Right lobe of liver (tissue), 6 donors: ENCODE results near the gene PCK1. TPM values are rescaled to one million over a fixed set of nuclear protein-coding genes. Genes with fewer than 3 reads are reported as not detected.

ENCODE experiments used
- ATAC-seq, 4 donors: fragments of 200-7000 bp; cut with Tn5 transposase; one replicate each; pipeline ENCODE4 v1.9.1; 2020; ENCODE audit warnings: mild to moderate bottlenecking in 4 of 4, moderate library complexity in 4 of 4
- DNase-seq, 3 donors: peaks; one replicate each; pipeline ENCODE4 v3.0.0-alpha.2; 2020
- H3K27ac ChIP-seq, 3 donors: fragments of 200-600 bp; one replicate each; pipeline ENCODE4 v1.8.0; 2022
- H3K27me3 ChIP-seq, 2 donors: fragments of 200-600 bp; one replicate each; pipeline ENCODE4 v1.8.0; 2022
- H3K36me3 ChIP-seq, 4 donors: fragments of 200-600 bp; sonication (generic) in 1 of 4; one replicate each; pipeline versions ENCODE4 v1.5.1 to v1.8.0; 2017 to 2022; ENCODE audit warnings: control low read depth in 1 of 4
- H3K4me1 ChIP-seq, 4 donors: fragments of 200-600 bp; sonication (generic) in 1 of 4; one replicate each; pipeline versions ENCODE4 v1.5.1 to v1.8.0; 2017 to 2022; ENCODE audit warnings: control low read depth in 1 of 4
- H3K4me3 ChIP-seq, 3 donors: fragments of 200-600 bp; one replicate each; pipeline ENCODE4 v1.8.0; 2022
- H3K9me3 ChIP-seq, 4 donors: fragments of 200-600 bp; sonication (generic) in 1 of 4; one replicate each; pipeline versions ENCODE4 v1.5.1 to v1.8.0; 2017 to 2022; ENCODE audit warnings: control low read depth in 1 of 4
- CTCF ChIP-seq, 4 donors: fragments of 200-600 bp in 3 of 4; fragments of 450-650 bp in 1 of 4; IDR thresholded peaks; one replicate each; pipeline versions ENCODE4 v1.5.1 to v1.8.0; 2016 to 2022; ENCODE audit warnings: antibody characterized with exemption in 4 of 4, mild to moderate bottlenecking in 2 of 4
- POLR2A ChIP-seq: fragments of 450-650 bp; IDR thresholded peaks from one replicate; pipeline ENCODE4 v1.6.1; 2017; ENCODE audit warnings: antibody characterized with exemption, mild to moderate bottlenecking
- WGBS: methylation state at CpG from one replicate; pipeline ENCODE4 v1.1.6; 2018; ENCODE audit warnings: low coverage, low lambda C conversion rate; ENCODE audit not compliant: insufficient coverage; ENCODE audit errors: missing lambda C conversion rate; 5-methylcytosine and 5-hydroxymethylcytosine counted together
- intact Hi-C, 2 donors: fragments of 100-400 bp; cut with DNase I; formaldehyde crosslinking; loops; one replicate each; pipeline versions ENCODE4 v1.11.2 to v1.14.1; 2022
- total RNA-seq, 6 experiments: library from RNA; depleted of rRNA in 2 of 6; stranded (reverse); fragments of >200 nt in 2 of 6; fragmentation: NEBNext Ultra II Directional in 3 of 6; extraction: Animal tissue kit (Norgen Biotek cat#: 25700) in 3 of 6; gene quantifications; one replicate each; pipeline versions ENCODE4 v1.1.0 to v1.2.4, GENCODE V29; 2016 to 2023
- donor health status: DM: no; HTN: yes; CAD: no.
- donor health status: DM: no; HTN: no; CAD: no.
- donor health status: DM: no; HTN: no; CAD: no.
- donor health status: DM: no; HTN: yes; CAD: no.
- donor health status: DM: no; HTN: yes; CAD: no.

PCK1 gene
- total RNA-seq, 6 experiments from 2014 or later, result 187 to 1,757 (median 778) TPM

GRCh38 chr20:57558614-57559288 is 2.2 kb upstream of the PCK1 start:
- 21% methylated on average over 15 of the region's 15 CpGs for WGBS

DNA sequence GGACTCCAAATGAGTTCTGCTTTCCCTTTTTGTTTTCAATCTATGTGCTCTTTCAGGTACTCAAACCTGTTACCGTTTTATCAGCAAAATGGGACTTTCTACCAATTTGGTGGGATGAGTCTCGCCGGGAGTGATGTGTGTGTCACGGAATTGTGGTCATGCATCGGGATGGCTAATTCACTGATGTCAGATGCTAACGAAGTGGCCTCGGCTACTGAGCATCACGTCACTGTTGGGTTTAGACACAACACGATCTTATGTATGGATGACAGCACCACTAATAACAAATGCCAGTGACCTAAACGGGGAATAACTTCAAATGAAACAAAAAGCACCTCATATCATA is 1.6 kb upstream of the PCK1 start:
- no peak for DNase-seq

More at GRCh38 chr20:57558614-57559288, 2.2 kb upstream of the PCK1 start:
- Histone ChIP-seq H3K27ac (peak overlapping the region; percentile 67 to 98 (median 96)), H3K9me3 (no peaks in the 10 kb centered on the region), H3K36me3 (peaks cover 0 to 28% (median 15%) of the 10 kb centered on the region in 4 donors), H3K27me3 (no peaks in the 10 kb centered on the region), H3K4me3 (no peak overlapping the region), H3K4me1 (peaks cover 0 to 58% (median 24%) of the 10 kb centered on the region in 4 donors)
- peak in 1 of 4 donors; percentile 1 for ATAC-seq
- DNase-seq, result peak in 1 of 3 donors; percentile 65
- intact Hi-C loops, result no loop called here
- peak; percentile 29 for TF ChIP-seq POLR2A
- no peak for TF ChIP-seq CTCF (IDR thresholded peaks at IDR 0.05)

DNA sequence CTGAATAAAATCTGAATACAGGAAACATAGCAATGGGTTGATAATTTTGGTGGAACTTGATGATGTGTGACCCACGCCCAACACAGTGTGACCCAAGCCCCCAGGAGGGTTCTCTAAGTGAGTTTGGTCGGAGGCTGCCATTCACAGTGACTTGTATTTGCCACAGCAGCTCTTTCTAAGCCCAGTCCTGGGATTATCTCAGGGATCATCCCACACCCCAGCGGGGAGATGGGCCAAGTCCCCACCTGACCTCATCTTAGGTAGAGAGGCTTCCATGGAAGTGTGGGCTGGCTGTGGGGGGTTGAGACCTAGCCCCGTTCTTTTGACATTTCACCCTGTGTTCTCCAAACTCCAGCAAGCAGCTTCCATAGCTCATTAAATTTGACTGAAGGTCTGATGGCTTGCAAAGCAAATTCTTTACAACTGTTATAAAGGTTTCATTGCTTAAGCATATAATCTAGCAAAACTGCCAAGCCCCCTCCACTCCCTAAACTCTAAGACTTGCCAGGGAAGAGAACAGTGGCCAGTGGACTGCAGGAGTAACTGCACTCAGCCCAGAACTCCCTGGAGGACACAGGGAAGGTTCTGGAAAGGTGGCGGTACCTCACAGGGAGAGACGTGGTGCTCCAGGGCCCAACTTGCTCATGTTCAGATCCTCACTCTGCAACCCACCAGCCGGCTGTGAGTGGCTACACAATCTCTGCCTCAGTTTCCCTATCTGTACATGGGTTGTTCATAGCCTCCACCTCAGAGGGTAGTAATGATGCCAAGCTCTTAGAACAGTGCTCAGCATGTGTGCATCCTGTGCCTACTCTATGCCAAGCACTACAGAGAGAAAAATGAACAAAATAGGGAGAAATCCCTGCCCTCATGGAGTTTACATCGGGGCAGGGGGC is 1.0 kb upstream of the PCK1 start:
- ATAC-seq (no peak), DNase-seq (no peak)
- Histone ChIP-seq H3K4me3 (no peak overlapping the region), H3K27ac (peak overlapping the region; percentile 67 to 98 (median 96)), H3K27me3 (no peaks in the 10 kb centered on the region), H3K4me1 (peaks cover 0 to 51% (median 24%) of the 10 kb centered on the region in 4 donors), H3K36me3 (peaks cover 0 to 40% (median 21%) of the 10 kb centered on the region in 4 donors), H3K9me3 (no peaks in the 10 kb centered on the region)
- TF ChIP-seq CTCF (IDR thresholded peaks at IDR 0.05) (no peak), POLR2A (no peak)
- 47% methylated on average over 4 of the region's 8 CpGs for WGBS
- intact Hi-C loops, result no loop called here

More for the DNA sequence above, 1.6 kb upstream of the PCK1 start:
- peak overlapping the region; percentile 67 to 98 (median 96) for H3K27ac ChIP-seq
- H3K27me3 ChIP-seq, result no peaks in the 10 kb centered on the region
- no peak for ATAC-seq
- peaks cover 0 to 53% (median 23%) of the 10 kb centered on the region in 4 donors for H3K4me1 ChIP-seq
- TF ChIP-seq POLR2A, result no peak
- no peak for TF ChIP-seq CTCF (IDR thresholded peaks at IDR 0.05)
- intact Hi-C loops, result no loop called here
- H3K9me3 ChIP-seq, result no peaks in the 10 kb centered on the region
- no peak overlapping the region for H3K4me3 ChIP-seq
- H3K36me3 ChIP-seq, result peaks cover 0 to 33% (median 17%) of the 10 kb centered on the region in 4 donors
- WGBS, result 83% methylated on average over 10 of the region's 10 CpGs

DNA sequence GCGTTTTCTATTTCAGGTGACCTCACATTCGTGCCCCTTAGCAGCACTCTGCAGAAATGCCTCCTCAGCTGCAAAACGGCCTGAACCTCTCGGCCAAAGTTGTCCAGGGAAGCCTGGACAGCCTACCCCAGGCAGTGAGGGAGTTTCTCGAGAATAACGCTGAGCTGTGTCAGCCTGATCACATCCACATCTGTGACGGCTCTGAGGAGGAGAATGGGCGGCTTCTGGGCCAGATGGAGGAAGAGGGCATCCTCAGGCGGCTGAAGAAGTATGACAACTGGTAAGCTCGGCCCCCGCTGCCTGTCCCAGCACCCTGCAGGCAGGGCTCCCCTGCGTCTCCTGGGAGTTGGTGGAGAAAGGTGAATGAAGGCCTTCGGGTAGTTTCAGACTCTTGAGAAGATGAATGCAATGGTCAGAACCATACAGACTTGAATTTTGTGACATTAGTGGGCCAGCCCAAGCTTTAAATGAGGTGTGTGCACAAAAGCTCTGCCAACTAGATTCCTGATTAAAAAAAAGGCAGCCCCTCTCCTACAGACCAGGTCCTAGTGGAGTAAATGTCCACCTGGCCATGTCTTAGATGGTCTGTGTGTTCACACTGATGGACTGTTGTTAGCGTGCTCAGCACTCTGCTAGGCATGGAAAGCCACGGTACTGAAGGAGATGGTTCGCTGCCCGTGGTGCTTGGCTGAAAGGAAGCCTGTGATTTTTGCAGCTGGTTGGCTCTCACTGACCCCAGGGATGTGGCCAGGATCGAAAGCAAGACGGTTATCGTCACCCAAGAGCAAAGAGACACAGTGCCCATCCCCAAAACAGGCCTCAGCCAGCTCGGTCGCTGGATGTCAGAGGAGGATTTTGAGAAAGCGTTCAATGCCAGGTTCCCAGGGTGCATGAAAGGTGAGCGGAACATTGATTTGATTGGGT is 708 bp downstream of the PCK1 start:
- intact Hi-C loops, result no loop called here
- Histone ChIP-seq H3K9me3 (no peaks in the 10 kb centered on the region), H3K4me1 (peaks cover 0 to 44% (median 20%) of the 10 kb centered on the region in 4 donors), H3K27ac (peak overlapping the region; percentile 73 to 98 (median 96)), H3K36me3 (peaks cover 0 to 49% (median 25%) of the 10 kb centered on the region in 4 donors), H3K4me3 (peak overlapping the region; percentile 31 to 66 (median 62)), H3K27me3 (no peaks in the 10 kb centered on the region)
- 41% methylated on average over 17 of the region's 24 CpGs for WGBS
- no peak for TF ChIP-seq CTCF (IDR thresholded peaks at IDR 0.05)
- no peak for TF ChIP-seq POLR2A
- peak in 3 of 4 donors; percentile 0 to 5 (median 0) for ATAC-seq
- peak in 1 of 3 donors; percentile 67 for DNase-seq
